HFF-Myc (cell line): ENCODE data around the gene PSRC1.

Experiments used
- DNase-seq: peaks from one replicate; pipeline ENCODE4 v3.0.0-alpha.2; 2011; ENCODE audit warnings: low read depth; ENCODE audit errors: extremely low read depth
- H3K4me3 ChIP-seq: replicated peaks from 2 replicates; pipeline ENCODE4 v1.5.1; 2011; ENCODE audit warnings: low read depth, mild to moderate bottlenecking, control low read depth, low read length
- CTCF ChIP-seq: IDR thresholded peaks from 2 replicates; pipeline ENCODE4 v1.5.1; 2012; ENCODE audit warnings: mild to moderate bottlenecking, low read depth, low read length, control low read depth; ENCODE audit errors: missing control alignments

Gene PSRC1

GRCh38 chr1:109315288-109315687 is 32.3 kb upstream of the PSRC1 start:
- H3K4me3 ChIP-seq: no peak overlapping the region
- TF ChIP-seq CTCF: no peak
- DNase-seq: no peak

GRCh38 chr1:109314795-109315194 is 31.9 kb upstream of the PSRC1 start:
- H3K4me3 ChIP-seq: no peak overlapping the region
- DNase-seq: no peak

DNA sequence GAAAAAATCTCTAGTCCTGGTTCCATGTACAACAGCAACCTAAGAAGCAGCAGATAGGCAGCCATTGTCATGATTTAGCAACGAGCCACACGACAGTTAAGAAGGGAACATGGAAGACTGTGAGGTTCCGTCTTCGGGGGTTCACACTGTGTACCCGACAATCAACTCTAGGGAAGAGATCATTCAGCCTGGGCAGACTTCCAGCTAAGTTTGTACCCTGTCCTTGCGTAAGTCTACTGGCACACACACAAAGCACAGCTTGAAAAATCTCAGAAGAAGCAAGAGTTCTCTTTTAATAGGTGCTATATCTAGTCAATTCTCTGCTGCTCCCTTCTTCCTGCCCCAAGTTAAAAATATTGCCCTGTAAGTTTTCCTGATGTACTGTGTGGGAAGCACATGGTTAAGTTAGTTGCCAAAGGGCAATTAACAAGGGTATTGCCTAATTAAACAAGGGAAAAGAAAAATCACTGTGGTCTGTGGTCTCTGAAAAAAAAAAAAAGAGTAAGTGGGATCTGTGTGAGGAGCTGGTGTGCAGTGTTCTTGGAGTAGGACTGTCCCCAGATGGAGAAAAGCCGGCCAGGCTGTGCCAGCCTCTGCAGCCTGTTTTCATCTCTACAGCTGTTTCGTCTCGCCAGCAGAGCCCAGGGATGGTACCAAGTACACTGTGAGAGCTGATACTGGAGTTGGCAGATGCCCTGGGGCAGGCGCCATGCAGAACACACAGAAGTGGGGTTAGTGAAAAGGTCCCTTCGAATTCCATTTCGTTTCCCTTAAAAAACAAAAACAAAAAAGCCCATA is 30.2 kb upstream of the PSRC1 start:
- H3K4me3 ChIP-seq: no peak overlapping the region
- TF ChIP-seq CTCF: no peak
- DNase-seq: no peak

More at GRCh38 chr1:109314795-109315194, 31.9 kb upstream of the PSRC1 start:
- TF ChIP-seq CTCF: no peak

DNA sequence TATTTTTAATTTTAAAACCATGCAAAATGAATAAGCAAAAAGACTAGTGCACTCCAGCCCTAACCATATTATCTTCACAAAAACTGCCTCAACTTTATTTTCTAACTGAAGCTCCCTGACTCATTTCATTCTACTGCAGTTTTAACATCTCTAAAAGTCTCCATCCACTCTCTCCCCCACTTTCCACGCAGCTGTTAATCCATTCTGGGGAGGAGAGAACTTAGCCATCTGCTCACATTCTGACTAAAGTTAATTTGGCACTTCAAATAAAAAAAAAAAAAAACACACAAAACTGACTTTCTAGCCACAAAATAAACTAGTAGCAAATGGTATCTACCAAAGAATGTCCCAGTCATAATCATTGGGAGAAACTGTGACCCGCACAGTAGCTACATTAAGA is 29.3 kb upstream of the PSRC1 start:
- no peak overlapping the region for H3K4me3 ChIP-seq
- TF ChIP-seq CTCF: no peak
- DNase-seq: no peak

DNA sequence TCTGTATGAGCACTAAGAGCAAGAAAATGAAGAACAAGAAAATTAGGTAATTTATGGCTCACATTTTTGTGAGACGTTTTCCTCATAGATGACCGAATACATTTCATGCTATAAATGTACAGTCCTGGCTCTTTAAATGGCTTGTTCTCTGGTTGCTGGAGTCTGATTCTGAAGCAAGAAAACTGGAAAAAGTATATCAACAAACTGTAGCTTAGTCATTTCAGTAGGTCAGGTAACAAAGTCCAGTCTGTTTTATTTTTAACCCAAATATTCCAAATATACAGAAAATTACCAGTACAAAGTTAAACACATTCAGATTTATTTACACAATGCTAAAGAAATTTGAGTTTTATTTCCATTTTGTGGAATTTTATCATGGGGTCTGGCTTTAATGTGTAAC is 26.4 kb upstream of the PSRC1 start:
- H3K4me3 ChIP-seq: no peak overlapping the region
- no peak for DNase-seq
- no peak for TF ChIP-seq CTCF

- no peak for TF ChIP-seq CTCF
- no peak overlapping the region for H3K4me3 ChIP-seq
- no peak for DNase-seq
These were observed 24.5 kb upstream of the PSRC1 start for GRCh38 chr1:109307274-109308021.
